Natural killer cell (primary cell): ENCODE measurements around the gene NLN. TPM values are rescaled to one million over a fixed set of nuclear protein-coding genes. Genes with fewer than 3 reads are reported as not detected.

ENCODE experiments used
- ATAC-seq, 3 donors: fragments of 150-1000 bp in 2 of 3; fragments of 200-7000 bp in 1 of 3; cut with Tn5 transposase; 1 replicate in 1 of 3; 2 replicates in 2 of 3; pipeline ENCODE4 v1.10.0; 2021; ENCODE audit warnings: mild to moderate bottlenecking in 2 of 3, moderate library complexity in 2 of 3
- DNase-seq, 2 donors: peaks; one replicate each; pipeline versions ENCODE4 v3.0.0 to v3.0.0-alpha.2; 2013 to 2021; ENCODE audit warnings: mixed read lengths in 1 of 2
- H3K27ac ChIP-seq: one replicate; pipeline ENCODE4 v1.5.1; 2013; ENCODE audit warnings: mild to moderate bottlenecking, low read length
- H3K27me3 ChIP-seq: one replicate; pipeline ENCODE4 v1.6.1; 2013; ENCODE audit warnings: low read length; ENCODE audit not compliant: control insufficient read depth, insufficient read depth
- H3K36me3 ChIP-seq: one replicate; pipeline ENCODE4 v1.6.1; 2013; ENCODE audit warnings: low read length; ENCODE audit not compliant: control insufficient read depth, insufficient read depth
- H3K4me1 ChIP-seq: one replicate; pipeline ENCODE4 v1.6.1; 2013; ENCODE audit warnings: low read length; ENCODE audit not compliant: control insufficient read depth, insufficient read depth
- H3K4me3 ChIP-seq: one replicate; pipeline ENCODE4 v1.5.1; 2013; ENCODE audit warnings: low read length
- H3K9me3 ChIP-seq: one replicate; pipeline ENCODE4 v1.6.1; 2013; ENCODE audit warnings: low read length; ENCODE audit not compliant: control insufficient read depth, insufficient read depth
- H3K27ac Mint-ChIP-seq, 2 donors: one replicate each; pipeline ENCODE4 v1.8.0; 2022; ENCODE audit warnings: mild to moderate bottlenecking in 2 of 2, mixed read lengths in 2 of 2, moderate library complexity in 1 of 2
- H3K27me3 Mint-ChIP-seq, 2 donors: one replicate each; pipeline ENCODE4 v1.8.0; 2022; ENCODE audit warnings: low read depth in 2 of 2, mixed read lengths in 2 of 2
- H3K36me3 Mint-ChIP-seq: one replicate; pipeline ENCODE4 v1.8.0; 2022; ENCODE audit warnings: mixed read lengths
- H3K4me1 Mint-ChIP-seq, 2 donors: one replicate each; pipeline ENCODE4 v1.8.0; 2022; ENCODE audit warnings: mixed read lengths in 2 of 2
- H3K4me3 Mint-ChIP-seq: one replicate; pipeline ENCODE4 v1.8.0; 2022; ENCODE audit warnings: mild to moderate bottlenecking, moderate library complexity, mixed read lengths
- H3K9me3 Mint-ChIP-seq, 2 donors: one replicate each; pipeline ENCODE4 v1.8.0; 2022; ENCODE audit warnings: mixed read lengths in 2 of 2
- CTCF ChIP-seq: fragments of 200-600 bp; IDR thresholded peaks from one replicate; pipeline ENCODE4 v1.8.0; 2022; ENCODE audit warnings: antibody characterized with exemption
- WGBS: methylation state at CpG from one replicate; pipeline ENCODE4 v1.1.7; 2013; ENCODE audit warnings: missing lambda C conversion rate; ENCODE audit not compliant: insufficient coverage; 5-methylcytosine and 5-hydroxymethylcytosine counted together
- intact Hi-C: fragments of 100-400 bp; cut with micrococcal nuclease; formaldehyde crosslinking; loops from one replicate; pipeline ENCODE4 v1.14.2; 2022
- total RNA-seq, 4 donors: library from RNA; stranded (reverse); fragments of 120-200 nt in 1 of 4; gene quantifications; one replicate each; pipeline versions ENCODE4 v1.2.3 to v1.2.4, GENCODE V29; 2013 to 2022

Gene NLN
- total RNA-seq, 3 donors from 2014 or later (not counting 1 experiment from before 2014, with no cell fraction given): 0.86 to 2.0 (median 1.3) TPM

GRCh38 chr5:65766175-65766574, 44.2 kb downstream of the NLN start:
- intact Hi-C loops: loop anchor here (10.0 kb wide), 4 partner anchors 159 to 409 kb away; partner anchors contain the start of genes ERBIN and SREK1
- Histone ChIP-seq H3K27me3 (no peaks in the 10 kb centered on the region), H3K4me1 (peaks cover 3% of the 10 kb centered on the region), H3K4me3 (no peak overlapping the region), H3K36me3 (no peaks in the 10 kb centered on the region), H3K27ac (no peak overlapping the region), H3K9me3 (no peaks in the 10 kb centered on the region)
- TF ChIP-seq CTCF: no peak
- H3K27me3 Mint-ChIP-seq: peaks cover 0 to 3% of the 10 kb centered on the region in 2 donors
- H3K36me3 Mint-ChIP-seq: no peaks in the 10 kb centered on the region
- H3K4me1 Mint-ChIP-seq: no peaks in the 10 kb centered on the region
- no peak overlapping the region for H3K4me3 Mint-ChIP-seq
- no peak for DNase-seq
- no peak overlapping the region for H3K27ac Mint-ChIP-seq
- WGBS: 61% methylated on average over 2 of the region's 2 CpGs
- H3K9me3 Mint-ChIP-seq: no peaks in the 10 kb centered on the region
- ATAC-seq: no peak

GRCh38 chr5:65766781-65767180, 44.8 kb downstream of the NLN start:
- DNase-seq (no peak), ATAC-seq (no peak)
- H3K27ac Mint-ChIP-seq: no peak overlapping the region
- H3K27me3 ChIP-seq: no peaks in the 10 kb centered on the region
- no peaks in the 10 kb centered on the region for H3K4me1 ChIP-seq
- no peaks in the 10 kb centered on the region for H3K36me3 Mint-ChIP-seq
- H3K27ac ChIP-seq: no peak overlapping the region
- WGBS: 98% methylated on average over 2 of the region's 2 CpGs
- H3K4me1 Mint-ChIP-seq: no peaks in the 10 kb centered on the region
- H3K27me3 Mint-ChIP-seq: peaks cover 0 to 3% of the 10 kb centered on the region in 2 donors
- H3K4me3 Mint-ChIP-seq: no peak overlapping the region
- no peak overlapping the region for H3K4me3 ChIP-seq
- no peaks in the 10 kb centered on the region for H3K36me3 ChIP-seq
- TF ChIP-seq CTCF: no peak
- H3K9me3 ChIP-seq: no peaks in the 10 kb centered on the region
- H3K9me3 Mint-ChIP-seq: no peaks in the 10 kb centered on the region
- intact Hi-C loops: loop anchor here (10.0 kb wide), 4 partner anchors 158 to 408 kb away; partner anchors contain the start of genes ERBIN and SREK1

GRCh38 chr5:65767565-65767964, 45.6 kb downstream of the NLN start:
- no peak overlapping the region for H3K4me3 Mint-ChIP-seq
- DNase-seq (no peak), ATAC-seq (no peak)
- no peaks in the 10 kb centered on the region for H3K4me1 Mint-ChIP-seq
- H3K27ac ChIP-seq: no peak overlapping the region
- no peak overlapping the region for H3K27ac Mint-ChIP-seq
- H3K36me3 ChIP-seq: no peaks in the 10 kb centered on the region
- WGBS: 100% methylated on average over 1 of the region's 1 CpG
- peaks cover 0 to 3% of the 10 kb centered on the region in 2 donors for H3K27me3 Mint-ChIP-seq
- TF ChIP-seq CTCF: no peak
- H3K27me3 ChIP-seq: no peaks in the 10 kb centered on the region
- no peaks in the 10 kb centered on the region for H3K36me3 Mint-ChIP-seq
- intact Hi-C loops: loop anchor here (10.0 kb wide), 4 partner anchors 157 to 407 kb away; partner anchors contain the start of genes ERBIN and SREK1
- H3K9me3 Mint-ChIP-seq: no peaks in the 10 kb centered on the region
- H3K4me3 ChIP-seq: no peak overlapping the region
- H3K4me1 ChIP-seq: no peaks in the 10 kb centered on the region
- no peaks in the 10 kb centered on the region for H3K9me3 ChIP-seq

GRCh38 chr5:65768723-65769346, 46.8 kb downstream of the NLN start:
- Histone ChIP-seq H3K36me3 (no peaks in the 10 kb centered on the region), H3K27ac (no peak overlapping the region), H3K4me3 (no peak overlapping the region), H3K27me3 (no peaks in the 10 kb centered on the region), H3K4me1 (no peaks in the 10 kb centered on the region), H3K9me3 (no peaks in the 10 kb centered on the region)
- intact Hi-C loops: loop anchor here (10.0 kb wide), 4 partner anchors 156 to 406 kb away; partner anchors contain the start of genes ERBIN and SREK1
- ATAC-seq (no peak), DNase-seq (no peak)
- H3K27ac Mint-ChIP-seq: no peak overlapping the region
- H3K4me1 Mint-ChIP-seq: no peaks in the 10 kb centered on the region
- WGBS: 98% methylated on average over 6 of the region's 7 CpGs
- no peaks in the 10 kb centered on the region for H3K9me3 Mint-ChIP-seq
- H3K4me3 Mint-ChIP-seq: no peak overlapping the region
- TF ChIP-seq CTCF: no peak
- no peaks in the 10 kb centered on the region for H3K36me3 Mint-ChIP-seq
- H3K27me3 Mint-ChIP-seq: no peaks in the 10 kb centered on the region
